Measurements from ENCODE around the gene RAB44.
"Not testable (repeated sequence)": the region's sequence is repeated elsewhere in the genome, so short reads cannot be mapped to it uniquely, and the experiment has no call there.

The RAB44 gene

DNA sequence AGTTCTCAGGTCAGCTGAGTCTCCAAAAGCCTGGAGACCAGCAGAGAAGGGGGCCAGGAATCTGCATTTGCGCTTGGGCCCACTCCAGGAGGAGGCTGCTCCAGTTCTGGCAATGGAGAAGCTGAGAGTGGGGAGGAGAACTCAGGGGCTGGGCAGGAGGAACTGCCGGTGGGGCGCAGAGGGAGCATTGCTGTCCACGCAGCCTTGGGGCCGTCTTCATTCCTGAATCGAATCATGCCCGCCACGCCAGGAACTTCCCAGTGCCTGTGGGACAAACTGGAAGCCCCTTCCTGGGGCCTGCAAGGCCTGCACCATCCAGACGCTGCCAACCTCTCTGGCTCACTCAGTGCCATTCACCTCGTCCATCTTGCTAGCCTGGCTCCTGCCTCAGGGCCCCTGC, 16.9 kb downstream of the RAB44 start:
- no peak for DNase-seq

DNA sequence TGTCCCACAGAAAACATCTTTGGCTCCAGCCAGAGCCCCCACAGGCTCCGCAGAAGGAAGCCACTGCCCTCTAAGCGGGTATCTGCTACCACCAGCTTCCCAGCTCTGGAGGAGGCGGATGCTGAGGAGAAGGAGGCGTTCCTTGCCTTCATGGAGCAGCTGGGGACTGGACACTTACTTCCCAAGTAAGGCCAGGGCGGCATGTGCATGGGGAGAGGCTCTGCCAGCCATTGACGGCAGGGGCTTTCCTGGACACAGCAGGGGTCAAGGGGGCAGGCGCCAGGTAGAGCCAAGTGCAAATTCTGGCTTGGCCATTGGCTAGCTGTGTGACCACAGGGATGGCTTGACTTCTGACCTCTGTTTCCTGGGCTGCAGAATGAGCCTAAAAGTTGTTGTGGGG, 17.8 kb downstream of the RAB44 start:
- no peak for DNase-seq

DNA sequence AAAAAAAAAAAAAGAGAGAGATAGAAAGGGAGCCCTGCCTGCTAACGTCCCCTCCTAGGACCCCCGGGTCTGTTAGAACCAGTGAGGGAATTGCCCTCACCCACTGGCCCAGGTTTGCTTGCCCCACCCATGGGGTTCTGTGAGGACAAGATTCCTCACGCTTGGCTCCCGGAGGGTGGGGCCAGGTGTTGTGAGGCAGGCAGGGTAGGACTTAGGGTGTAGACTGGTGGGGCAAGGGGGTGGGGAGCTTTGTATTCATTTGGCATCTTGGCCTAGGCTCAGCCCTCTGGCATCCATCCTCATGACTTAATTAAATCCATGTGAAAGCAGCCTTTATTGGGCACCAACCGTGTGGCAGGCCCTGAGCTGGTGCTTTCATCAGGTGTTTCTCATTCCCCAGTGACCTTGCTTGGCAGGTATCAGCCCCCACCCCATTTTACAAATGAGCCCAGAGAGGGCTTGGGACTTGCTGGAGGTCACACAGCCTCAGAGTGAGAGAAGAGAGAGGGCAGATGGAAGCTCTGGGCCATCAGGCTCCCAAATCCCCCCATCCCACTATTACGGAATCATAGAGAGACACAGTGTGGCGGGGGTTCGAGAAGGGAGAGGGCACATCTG, 19.0 kb downstream of the RAB44 start:
- DNase-seq, result no peak

DNA sequence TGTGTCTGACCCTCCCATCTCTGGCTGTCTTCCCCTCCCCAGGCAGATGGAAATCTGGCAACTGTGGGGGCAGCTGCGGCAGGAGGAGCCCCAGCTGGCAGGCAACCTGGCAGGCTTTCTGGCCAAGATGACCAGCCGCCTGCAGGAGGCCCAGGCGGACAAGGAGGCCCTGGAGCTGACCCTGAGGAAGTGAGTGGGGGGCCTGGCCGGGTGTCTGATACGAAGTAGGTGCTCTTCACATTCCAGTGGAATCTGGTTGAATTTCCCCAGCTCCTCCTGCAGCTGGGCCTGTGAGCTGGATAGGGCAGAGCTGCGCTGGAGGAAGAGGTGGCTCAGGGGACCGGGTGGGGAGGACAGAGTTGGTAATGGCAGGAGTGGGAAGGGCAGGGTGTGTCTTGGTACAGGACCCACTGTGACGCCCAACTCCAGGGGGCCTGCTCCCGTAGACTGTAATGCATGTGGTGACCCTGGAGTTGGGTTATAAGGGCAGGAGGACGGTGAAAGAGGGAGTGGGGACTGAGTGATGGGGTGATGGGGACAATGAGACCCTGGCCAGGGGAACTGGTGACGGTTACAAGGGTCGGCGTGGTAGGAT, 19.7 kb downstream of the RAB44 start:
- no peak for DNase-seq

DNA sequence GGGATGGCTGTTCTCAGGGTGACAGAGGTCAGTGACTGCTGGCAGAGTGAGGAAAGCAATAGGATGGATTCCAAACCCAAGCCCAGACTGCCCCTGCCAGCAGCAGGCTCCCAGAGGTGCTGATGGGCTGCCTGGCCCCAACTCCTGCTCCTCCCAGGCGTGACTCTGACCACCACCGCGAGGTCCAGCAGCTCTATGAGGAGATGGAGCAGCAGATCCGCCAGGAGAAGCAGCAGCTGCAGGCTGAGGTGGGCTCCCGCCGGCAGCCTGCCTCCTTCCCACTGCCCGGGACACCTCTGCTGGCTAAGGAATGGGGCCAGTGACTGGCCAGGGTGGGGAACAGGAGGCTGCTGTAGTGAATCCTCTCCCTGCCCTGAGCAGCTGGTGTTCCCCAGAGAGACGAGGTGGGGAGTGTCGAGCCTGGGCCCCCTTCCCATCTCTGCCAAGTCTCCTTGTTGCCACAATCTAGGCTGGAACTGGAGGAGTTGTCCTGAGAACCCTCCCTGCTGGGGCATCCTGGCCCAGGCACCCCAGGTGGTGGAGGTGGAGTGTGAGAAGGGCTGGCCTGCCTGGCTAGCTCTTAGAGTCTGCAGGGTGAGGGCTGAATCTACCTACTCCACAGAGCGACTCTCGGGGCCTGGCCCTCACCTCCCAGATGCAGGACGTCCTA, 20.4 kb downstream of the RAB44 start:
- no peak for DNase-seq

DNA sequence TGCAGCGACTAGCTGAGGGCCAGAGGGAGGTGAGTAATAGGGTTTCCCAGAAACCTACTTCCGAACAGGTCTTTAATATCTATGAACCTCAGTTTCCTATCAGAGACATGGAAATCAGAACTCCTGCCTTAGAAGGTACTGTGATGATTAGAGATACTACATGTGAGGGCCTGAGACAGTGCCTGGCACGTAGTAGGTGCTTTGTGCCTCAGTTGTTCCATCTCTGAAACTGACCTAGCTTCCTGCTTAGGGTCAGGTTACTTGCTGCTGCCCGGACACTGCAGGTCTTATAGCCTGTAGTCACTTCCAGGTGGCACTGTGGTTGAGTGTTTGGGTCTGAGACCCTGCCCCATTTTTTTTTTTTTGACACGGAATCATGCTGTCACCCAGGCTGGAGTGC, 20.9 kb downstream of the RAB44 start:
- no peak for DNase-seq

DNA sequence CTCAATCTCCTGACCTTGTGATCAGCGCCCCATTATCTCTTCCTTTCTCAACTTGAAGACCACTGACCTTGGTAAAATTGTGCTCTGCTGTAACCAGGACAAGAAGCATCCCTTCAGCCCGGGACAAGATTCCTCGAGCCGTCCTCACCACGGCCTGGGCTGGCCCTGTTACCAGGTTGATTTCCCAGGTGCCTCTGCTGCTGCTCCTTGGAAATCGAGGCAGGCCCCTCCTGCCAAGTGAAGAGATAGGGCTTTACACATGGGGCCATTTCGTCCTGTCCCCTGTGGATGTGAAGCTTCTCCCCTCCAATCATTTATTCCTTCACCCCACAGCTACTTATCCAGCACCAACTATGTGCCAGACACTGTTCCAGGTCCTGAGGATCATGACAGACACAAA, 21.5 kb downstream of the RAB44 start:
- no peak for DNase-seq

DNA sequence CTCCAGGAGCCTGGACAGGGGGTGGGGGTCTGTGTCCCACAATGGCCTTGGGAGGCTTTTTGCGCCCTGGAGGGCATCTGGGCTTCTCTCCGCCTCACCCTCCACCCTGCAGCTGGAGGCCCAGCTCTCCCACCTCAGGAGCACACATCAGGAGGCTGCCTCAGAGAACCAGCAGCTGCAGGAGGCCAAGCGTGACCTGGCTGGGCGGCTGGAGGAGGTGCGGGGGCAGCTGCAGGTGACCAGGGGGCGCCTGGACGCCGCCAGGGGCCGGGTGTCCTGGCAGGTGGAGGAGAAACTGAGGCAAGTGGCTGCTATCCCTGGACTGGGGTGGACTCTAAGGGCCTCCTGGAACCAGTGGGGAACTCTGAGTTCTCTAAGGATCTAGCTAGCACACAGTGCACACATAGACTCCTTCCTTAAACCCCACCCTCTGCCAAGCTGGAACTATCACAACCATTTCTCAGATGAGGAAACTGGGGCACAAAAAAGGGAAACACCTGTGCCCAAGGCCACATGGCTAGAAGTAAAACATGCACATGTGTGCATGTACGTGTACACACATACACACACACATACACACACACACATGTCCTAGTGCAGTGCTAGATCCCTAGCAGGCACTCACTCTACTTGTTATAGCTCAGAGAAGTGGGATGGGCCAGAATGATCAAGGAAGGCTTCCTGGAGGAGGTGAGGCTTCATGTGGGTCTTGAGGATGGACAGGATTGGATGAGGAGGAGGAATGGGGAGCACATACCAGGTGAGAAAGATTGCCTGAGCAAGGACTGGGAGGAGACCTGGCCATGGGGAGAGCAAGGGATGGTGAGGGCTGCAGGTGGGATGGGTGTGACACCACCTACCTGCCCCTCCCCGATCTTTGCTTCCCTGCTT, 22.9 kb downstream of the RAB44 start:
- no peak for DNase-seq

DNA sequence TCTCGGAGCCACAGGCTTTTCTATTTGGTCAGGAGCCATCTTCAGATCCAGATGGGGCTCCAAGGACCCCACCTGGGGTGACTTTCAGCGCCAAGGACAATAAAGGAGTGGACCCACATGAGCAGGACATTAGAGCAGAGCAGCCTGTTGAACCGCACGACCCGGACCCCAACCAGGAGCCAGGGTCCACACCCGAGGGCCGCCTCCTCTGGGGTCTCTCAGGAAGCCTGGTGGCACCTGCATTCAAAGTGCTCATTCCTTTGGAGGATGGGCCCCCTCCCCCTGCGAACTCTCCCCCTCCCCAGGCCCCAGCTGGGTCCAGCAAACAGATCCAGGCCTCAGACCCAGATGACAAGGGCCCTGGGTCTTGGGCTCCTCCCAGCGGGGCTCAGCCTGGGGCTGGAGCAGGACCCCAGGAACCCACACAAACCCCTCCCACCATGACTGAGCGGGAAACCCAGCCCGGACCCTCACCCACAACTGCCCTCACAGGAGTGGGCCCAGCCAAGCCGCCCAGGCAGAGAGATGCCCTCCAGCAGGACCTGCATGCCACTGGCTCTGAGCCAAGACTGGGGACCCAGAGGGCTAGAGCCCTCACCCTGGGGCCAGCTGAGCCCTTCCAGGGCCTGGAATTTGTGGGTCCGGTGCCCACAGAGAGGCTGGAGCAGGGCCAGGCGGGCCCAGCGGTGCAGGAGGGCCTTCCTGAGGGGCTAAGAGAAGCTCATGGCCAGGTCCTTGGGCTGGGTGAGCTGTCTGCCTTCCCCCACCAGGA, 23.9 kb downstream of the RAB44 start:
- no peak for DNase-seq

DNA sequence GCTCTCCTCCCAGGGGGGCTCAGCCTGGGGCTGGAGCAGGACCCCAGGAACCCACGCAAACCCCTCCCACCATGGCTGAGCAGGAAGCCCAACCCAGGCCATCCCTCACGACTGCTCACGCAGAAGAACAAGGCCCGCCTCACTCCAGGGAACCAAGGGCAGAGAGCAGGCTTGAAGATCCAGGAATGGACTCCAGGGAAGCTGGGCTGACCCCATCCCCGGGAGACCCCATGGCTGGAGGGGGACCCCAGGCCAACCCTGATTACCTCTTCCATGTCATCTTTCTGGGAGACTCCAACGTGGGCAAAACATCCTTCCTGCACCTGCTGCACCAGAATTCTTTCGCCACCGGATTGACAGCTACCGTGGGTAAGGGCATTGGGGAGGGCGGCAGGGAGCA, 24.7 kb downstream of the RAB44 start:
- DNase-seq, result no peak

DNA sequence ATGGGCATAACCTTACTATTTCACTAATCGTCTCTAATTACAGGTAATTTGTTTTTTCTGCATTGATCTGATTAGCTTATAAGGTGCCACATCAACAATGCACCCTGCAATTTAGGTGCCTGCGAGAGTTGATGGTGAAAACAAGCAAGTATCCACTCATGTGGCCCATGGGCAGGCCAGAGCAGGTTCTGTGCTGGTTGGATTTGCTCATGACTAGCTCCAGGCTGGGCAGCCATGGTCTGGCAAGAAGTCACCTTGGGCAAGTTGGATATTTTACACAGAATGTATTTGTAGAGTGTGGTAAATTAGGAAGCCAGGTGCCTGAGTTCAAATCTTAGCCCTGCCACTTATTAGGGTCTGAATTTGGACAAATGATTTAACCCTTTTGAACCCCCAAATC, 25.3 kb downstream of the RAB44 start:
- no peak for DNase-seq

DNA sequence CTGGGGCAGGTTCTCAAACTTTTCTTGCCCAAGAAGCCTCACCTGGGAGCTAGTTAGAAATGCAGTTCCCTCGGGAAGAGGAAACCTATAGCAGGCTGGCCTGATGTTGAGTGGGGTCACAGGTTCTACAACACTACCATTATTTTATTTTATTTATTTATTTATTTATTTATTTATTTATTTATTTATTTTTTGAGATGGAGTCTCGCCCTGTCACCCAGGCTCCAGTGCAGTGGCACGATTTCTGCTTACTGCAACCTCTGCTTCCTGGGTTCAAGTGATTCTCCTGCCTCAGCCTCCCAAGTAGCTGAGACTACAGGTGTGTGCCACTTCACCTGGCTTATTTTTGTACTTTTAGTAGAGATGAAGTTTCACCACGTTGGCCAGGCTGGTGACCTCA, 26.4 kb downstream of the RAB44 start:
- not testable (repeated sequence) for DNase-seq

DNA sequence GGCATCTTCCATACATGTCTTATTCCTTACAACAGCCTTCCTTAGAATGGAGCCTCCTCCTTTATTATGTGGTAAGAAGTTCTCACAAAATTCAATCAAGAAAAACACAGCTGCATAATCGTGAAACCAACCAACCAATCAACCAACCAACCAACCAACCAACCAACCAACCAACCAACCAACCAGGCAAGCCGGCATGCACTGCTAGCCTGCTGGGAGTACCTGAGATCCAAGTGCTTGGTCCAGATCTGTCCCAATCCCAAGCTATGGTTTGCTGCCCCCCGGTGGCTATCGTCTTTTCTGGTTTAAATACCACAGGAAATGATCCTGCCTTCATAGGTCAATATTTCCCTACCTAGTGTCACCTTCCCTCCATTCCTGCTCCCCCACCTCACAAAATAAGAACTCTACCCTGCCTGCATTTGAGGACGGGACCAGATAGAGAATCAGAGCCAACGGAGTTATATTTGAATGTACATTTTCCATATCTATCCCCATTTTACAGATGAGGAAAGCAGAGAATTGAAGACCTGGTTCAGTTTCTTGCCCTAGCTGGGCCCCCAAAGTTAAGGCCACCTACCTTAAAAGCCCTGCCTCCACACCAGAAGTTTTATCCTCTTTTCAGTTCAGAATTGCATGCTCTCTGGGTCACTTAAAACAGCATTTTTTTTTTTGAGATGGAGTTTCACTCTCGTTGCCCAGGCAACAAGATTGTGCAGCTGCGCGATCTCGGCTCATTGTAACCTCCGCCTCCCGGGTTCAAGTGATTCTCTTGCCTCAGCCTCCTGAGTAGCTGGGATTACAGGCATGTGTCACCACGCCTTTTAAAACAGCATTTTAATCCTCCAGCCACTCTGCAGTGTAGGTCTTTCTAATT, 27.1 kb downstream of the RAB44 start:
- peak; percentile 46 for DNase-seq

DNA sequence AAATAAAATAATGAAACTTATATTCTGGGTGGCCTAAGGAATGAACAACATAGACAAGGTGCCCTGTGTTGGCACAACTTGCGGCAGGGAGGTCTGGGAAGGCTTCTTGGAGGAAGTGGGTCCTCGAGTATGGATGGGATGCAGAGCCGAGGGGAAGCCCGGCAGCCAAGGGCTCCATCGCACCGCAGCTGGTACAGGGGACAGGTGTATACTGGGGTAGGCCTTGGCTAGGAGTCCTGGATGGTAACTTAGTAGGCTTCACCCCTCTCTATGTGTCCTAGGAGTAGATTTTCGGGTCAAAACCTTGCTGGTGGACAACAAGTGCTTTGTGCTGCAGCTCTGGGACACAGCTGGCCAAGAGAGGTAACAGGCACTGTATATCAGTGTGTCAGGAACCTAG, 28.0 kb downstream of the RAB44 start:
- no peak for DNase-seq

DNA sequence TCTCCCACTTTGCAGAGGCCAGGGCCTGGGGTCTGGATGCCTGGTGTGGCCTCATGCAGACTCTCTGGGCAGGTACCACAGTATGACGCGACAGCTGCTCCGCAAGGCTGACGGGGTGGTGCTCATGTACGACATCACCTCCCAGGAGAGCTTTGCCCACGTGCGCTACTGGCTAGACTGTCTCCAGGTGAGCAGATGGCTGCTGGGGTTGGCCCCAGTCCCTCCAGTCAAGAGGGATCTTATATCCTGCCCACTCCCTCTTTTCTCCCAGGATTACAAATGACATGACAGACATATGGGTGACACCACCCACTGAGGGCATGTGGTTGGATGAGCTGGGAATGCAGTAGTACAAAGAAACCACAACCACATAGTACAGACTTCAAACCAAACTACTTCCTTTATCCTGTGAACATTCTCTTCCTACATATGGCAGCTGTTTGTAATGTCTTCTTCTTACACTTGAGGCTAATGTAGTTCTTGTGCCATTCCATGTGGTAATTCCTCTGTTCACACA, 29.9 kb downstream of the RAB44 start:
- no peak for DNase-seq

DNA sequence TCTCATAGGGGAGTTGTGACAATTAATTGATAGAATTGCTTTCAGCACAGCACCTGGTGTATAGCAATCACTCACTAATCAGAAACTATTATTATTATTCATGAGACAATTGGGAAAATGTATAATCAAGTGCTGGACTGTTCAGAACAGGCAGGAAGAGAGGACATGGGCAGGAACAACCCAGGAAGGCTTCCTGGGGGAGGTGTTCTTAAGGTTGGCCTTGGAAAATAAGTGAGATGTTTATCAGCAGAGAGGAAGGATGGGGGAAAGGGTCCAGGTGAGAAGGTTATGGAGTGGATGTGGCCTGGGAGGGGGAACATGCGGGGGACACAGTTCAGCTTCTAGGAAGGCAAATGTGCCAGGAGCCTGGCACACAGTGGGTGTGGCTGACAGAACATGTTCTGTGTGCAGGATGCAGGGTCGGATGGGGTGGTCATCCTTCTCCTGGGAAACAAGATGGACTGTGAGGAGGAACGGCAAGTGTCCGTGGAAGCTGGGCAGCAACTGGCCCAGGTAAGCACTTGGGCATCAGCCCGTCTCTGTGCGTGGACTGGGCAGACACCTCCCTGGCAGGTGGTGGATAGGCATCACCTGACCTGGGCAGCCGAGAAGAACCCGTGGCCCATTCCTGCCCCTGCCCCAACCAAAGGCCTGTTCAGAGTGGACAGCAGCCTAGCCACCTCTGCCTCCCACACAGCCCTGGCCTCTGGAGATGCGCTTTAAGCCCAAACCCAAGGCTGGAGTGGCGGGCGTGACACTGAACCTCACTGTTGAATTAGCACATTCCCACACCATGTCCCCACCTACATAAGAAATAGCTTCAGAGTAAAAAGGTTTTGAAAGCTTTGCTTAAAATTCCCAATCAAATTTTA, 30.9 kb downstream of the RAB44 start:
- DNase-seq, result no peak

DNA sequence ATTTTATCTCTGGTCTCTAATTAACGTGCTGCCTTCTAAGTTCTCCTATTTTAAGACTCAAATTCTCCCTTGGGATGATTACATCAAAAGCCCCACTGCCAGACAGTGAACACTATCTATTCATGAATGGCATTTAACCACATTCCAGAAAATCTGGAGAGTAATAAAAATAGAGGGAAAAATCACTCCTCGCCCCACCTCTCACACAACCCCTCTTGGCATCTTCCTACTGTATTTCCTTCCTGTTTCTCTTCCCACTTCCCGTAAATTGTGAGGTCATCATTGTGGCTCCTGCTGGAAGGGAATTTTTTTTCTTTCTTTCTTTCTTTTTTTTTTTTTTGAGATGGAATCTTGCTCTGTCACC, 31.5 kb downstream of the RAB44 start:
- no peak for DNase-seq

DNA sequence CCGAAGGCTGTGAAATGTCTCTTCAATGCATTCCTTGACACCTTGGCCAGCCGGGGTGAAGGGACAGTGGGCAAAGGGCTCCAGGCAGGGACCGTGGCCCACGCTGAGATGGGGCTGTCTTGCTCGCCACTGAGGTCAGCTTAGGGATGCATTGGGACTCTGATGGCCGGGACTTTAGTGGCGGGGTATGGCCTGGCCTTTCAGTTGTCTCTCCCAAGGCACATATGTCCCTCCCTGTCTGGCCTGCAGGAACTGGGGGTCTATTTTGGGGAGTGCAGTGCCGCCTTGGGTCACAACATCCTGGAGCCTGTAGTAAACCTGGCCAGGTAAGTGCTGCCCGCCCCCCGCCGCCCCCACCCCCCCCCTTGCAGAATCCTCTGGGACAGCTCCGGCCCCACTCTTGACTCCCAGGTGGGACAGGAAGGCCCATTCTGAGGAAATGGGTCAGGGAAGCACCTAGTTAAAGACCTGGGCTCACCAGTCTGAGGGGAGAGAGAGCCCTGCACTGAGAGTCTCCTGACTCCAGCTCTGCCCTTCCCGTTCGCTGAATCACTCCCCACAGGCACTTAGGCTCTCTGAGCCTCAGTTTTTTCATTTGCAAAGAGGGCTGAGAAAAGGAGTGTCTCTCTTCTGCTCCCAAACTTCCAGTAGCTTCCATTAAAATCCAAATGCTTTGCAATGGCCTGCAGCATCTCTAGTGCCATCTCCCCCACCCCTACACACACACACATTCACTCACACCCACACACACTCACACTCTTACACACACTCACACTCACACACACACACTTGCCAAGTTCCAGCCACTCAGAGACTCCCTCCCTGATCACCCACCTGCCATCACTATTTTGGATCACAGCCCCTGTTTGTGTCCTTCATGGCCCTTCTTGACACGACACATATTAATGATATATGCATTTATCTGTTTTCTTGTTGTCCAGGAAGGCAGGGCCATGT, 33.1 kb downstream of the RAB44 start:
- no peak for DNase-seq

DNA sequence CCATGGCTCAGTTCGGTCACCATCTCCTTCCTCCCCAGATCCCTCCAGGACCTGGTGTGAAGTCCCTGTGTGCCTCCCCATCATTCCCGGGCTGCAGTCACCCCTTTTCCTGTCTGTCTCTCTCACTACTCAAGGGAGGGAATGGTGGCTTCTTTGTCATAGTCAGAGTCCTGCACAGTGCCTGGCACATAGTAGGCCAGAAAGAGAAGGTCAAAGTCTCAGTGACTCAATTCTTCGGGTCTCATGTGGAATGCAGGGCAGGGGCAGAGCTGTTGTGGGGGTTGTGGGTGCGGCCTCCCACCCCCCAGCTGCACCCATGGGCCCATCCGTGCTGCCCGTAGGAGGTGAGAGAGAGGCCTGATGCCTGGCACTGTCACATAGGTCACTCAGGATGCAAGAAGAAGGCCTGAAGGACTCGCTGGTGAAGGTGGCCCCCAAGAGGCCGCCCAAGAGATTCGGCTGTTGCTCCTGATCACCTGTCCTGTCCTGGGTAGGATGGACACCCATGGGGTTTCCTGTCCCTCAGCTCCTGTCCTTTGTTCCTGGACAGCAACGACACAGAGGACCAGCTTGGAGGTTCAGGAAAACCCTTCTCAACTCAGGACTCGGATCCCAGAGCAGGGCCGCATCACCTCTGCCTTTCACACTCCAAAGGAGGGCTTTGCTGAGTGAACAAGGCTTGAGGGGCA, 34.1 kb downstream of the RAB44 start:
- no peak for DNase-seq

All from T1000 (cell line).